T-helper 2 cell (primary cell): ENCODE measurements around the gene LRP6.

Source experiments
- DNase-seq, 5 experiments: peaks; one replicate each; pipeline versions ENCODE4 v3.0.0 to v3.0.0-alpha.2; 2012 to 2022

The LRP6 gene

GRCh38 chr12:12069821-12070548 is 196.9 kb downstream of the LRP6 start:
- no peak for DNase-seq

GRCh38 chr12:12068751-12069150 is 198.1 kb downstream of the LRP6 start:
- DNase-seq: no peak
